GM23338 (cell line): ENCODE measurements around the gene SEMA3C.

ENCODE experiments used
- EZH2 ChIP-seq: fragments of 200-600 bp; sonication (generic); IDR thresholded peaks from one replicate; pipeline ENCODE4 v1.8.0; 2017; ENCODE audit warnings: antibody characterized with exemption, mild to moderate bottlenecking, low read depth; ENCODE audit not compliant: unreplicated experiment
- EZH2phosphoT487 ChIP-seq: fragments of 200-600 bp; sonication (generic); IDR thresholded peaks from one replicate; pipeline ENCODE4 v1.8.1; 2018; ENCODE audit warnings: antibody characterized with exemption; ENCODE audit not compliant: unreplicated experiment
- JUNB ChIP-seq: IDR thresholded peaks from one replicate; pipeline ENCODE4 v1.6.1; 2016; ENCODE audit warnings: antibody characterized with exemption; ENCODE audit not compliant: unreplicated experiment
- POLR2AphosphoS5 ChIP-seq: IDR thresholded peaks from 2 replicates; pipeline ENCODE4 v1.6.1; 2016; ENCODE audit warnings: antibody characterized with exemption, low read depth
- TF ChIP-seq, protein P1 (sequence below), 2 experiments: fragments of 200-600 bp in 1 of 2; sonication (generic) in 1 of 2; conservative IDR thresholded peaks; 2 replicates each; pipeline versions ENCODE4 v1.5.1 to v1.6.1; 2016 to 2017; ENCODE audit warnings: antibody characterized with exemption in 2 of 2, low read depth in 2 of 2, mild to moderate bottlenecking in 2 of 2, moderate library complexity in 1 of 2
- TF ChIP-seq, protein P2 (sequence below): IDR thresholded peaks from 2 replicates; pipeline ENCODE4 v1.6.1; 2016; ENCODE audit warnings: antibody characterized with exemption
- TF ChIP-seq, protein P3 (sequence below): IDR thresholded peaks from one replicate; pipeline ENCODE4 v1.6.1; 2018; ENCODE audit warnings: antibody characterized with exemption; ENCODE audit not compliant: unreplicated experiment

DNA sequence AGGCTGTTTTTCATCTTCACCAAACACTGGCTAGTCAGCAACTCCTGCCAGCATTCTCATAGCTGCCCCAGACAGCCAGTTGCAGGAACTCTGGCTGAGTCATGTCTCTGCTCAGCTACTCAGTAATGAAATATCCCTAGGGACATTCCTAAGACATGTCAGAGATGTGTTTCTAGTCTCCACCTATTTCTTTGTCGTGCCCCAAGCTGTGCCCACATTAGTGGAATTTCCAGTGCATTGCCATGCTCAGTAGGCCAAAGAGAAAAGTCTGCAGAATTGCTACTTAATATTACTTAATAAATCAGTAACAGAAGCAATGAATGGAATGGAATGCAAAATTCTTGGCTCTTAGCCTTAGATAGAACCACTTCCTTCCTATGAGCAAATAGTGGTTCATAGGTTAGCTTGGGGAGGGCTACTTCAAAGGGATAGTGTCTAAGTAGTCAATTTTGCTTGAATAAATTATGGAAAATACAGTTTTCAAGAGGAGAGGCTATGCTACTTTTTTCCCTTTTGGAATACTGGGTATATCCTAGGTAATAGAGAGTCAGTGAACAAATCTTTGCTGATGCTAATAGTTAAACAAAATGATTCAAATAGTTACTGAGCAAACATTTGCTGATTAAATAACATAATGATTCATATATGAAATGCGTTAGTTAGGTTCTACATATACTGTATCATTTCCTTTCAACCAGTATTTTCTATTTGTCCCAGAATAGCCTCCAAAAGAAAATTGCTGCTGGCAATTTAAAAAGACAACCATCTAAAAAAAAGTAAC, 23.6 kb upstream of the SEMA3C start:
- TF ChIP-seq, protein P1, sequence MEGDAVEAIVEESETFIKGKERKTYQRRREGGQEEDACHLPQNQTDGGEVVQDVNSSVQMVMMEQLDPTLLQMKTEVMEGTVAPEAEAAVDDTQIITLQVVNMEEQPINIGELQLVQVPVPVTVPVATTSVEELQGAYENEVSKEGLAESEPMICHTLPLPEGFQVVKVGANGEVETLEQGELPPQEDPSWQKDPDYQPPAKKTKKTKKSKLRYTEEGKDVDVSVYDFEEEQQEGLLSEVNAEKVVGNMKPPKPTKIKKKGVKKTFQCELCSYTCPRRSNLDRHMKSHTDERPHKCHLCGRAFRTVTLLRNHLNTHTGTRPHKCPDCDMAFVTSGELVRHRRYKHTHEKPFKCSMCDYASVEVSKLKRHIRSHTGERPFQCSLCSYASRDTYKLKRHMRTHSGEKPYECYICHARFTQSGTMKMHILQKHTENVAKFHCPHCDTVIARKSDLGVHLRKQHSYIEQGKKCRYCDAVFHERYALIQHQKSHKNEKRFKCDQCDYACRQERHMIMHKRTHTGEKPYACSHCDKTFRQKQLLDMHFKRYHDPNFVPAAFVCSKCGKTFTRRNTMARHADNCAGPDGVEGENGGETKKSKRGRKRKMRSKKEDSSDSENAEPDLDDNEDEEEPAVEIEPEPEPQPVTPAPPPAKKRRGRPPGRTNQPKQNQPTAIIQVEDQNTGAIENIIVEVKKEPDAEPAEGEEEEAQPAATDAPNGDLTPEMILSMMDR (conservative IDR thresholded peaks at IDR 0.05; ENCODE audit: low read depth in 2 of 2), result no peak
- TF ChIP-seq EZH2phosphoT487, result no peak
- TF ChIP-seq EZH2, result no peak
- TF ChIP-seq POLR2AphosphoS5, result no peak
- TF ChIP-seq, protein P2, sequence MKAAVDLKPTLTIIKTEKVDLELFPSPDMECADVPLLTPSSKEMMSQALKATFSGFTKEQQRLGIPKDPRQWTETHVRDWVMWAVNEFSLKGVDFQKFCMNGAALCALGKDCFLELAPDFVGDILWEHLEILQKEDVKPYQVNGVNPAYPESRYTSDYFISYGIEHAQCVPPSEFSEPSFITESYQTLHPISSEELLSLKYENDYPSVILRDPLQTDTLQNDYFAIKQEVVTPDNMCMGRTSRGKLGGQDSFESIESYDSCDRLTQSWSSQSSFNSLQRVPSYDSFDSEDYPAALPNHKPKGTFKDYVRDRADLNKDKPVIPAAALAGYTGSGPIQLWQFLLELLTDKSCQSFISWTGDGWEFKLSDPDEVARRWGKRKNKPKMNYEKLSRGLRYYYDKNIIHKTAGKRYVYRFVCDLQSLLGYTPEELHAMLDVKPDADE, result no peak
- TF ChIP-seq, protein P3, sequence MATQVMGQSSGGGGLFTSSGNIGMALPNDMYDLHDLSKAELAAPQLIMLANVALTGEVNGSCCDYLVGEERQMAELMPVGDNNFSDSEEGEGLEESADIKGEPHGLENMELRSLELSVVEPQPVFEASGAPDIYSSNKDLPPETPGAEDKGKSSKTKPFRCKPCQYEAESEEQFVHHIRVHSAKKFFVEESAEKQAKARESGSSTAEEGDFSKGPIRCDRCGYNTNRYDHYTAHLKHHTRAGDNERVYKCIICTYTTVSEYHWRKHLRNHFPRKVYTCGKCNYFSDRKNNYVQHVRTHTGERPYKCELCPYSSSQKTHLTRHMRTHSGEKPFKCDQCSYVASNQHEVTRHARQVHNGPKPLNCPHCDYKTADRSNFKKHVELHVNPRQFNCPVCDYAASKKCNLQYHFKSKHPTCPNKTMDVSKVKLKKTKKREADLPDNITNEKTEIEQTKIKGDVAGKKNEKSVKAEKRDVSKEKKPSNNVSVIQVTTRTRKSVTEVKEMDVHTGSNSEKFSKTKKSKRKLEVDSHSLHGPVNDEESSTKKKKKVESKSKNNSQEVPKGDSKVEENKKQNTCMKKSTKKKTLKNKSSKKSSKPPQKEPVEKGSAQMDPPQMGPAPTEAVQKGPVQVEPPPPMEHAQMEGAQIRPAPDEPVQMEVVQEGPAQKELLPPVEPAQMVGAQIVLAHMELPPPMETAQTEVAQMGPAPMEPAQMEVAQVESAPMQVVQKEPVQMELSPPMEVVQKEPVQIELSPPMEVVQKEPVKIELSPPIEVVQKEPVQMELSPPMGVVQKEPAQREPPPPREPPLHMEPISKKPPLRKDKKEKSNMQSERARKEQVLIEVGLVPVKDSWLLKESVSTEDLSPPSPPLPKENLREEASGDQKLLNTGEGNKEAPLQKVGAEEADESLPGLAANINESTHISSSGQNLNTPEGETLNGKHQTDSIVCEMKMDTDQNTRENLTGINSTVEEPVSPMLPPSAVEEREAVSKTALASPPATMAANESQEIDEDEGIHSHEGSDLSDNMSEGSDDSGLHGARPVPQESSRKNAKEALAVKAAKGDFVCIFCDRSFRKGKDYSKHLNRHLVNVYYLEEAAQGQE, result no peak
- TF ChIP-seq JUNB, result no peak
